Measurements from ENCODE around the gene WDR5.

DNA sequence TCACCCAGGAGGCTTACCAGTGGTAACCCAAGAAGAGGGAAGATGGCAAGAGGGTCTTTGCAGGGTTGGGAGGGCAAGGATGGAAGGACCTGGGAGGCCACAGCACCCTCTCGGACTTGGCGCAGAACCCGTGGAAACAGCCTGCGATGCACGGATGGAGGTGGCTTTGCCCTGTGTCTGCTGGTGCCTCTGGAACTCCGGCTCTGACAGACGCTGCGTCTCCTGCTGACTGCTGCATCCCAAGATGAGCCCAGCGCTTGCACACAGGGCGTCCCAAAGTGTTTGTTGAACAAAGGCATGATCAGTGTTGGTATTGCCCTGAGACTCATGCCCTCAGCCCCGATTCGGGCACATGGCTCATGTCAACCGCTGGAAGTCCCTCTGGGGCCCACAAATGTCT is 30.5 kb downstream of the WDR5 start:
- TF ChIP-seq, protein P1, sequence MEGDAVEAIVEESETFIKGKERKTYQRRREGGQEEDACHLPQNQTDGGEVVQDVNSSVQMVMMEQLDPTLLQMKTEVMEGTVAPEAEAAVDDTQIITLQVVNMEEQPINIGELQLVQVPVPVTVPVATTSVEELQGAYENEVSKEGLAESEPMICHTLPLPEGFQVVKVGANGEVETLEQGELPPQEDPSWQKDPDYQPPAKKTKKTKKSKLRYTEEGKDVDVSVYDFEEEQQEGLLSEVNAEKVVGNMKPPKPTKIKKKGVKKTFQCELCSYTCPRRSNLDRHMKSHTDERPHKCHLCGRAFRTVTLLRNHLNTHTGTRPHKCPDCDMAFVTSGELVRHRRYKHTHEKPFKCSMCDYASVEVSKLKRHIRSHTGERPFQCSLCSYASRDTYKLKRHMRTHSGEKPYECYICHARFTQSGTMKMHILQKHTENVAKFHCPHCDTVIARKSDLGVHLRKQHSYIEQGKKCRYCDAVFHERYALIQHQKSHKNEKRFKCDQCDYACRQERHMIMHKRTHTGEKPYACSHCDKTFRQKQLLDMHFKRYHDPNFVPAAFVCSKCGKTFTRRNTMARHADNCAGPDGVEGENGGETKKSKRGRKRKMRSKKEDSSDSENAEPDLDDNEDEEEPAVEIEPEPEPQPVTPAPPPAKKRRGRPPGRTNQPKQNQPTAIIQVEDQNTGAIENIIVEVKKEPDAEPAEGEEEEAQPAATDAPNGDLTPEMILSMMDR (IDR thresholded peaks at IDR 0.05) = no peak
- TF ChIP-seq GABPB1 (CRISPR knock-in tag; IDR thresholded peaks at IDR 0.05) (no peak), RELA (CRISPR knock-in tag; IDR thresholded peaks at IDR 0.05; ENCODE audit: borderline replicate concordance) (no peak), CREB1 (CRISPR knock-in tag; IDR thresholded peaks at IDR 0.05) (no peak), NFYB (CRISPR knock-in tag; conservative IDR thresholded peaks at IDR 0.05; ENCODE audit: low read depth) (no peak)
- TF ChIP-seq, protein P2, sequence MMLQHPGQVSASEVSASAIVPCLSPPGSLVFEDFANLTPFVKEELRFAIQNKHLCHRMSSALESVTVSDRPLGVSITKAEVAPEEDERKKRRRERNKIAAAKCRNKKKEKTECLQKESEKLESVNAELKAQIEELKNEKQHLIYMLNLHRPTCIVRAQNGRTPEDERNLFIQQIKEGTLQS (CRISPR knock-in tag; conservative IDR thresholded peaks at IDR 0.05) = no peak
- TF ChIP-seq, protein P3, sequence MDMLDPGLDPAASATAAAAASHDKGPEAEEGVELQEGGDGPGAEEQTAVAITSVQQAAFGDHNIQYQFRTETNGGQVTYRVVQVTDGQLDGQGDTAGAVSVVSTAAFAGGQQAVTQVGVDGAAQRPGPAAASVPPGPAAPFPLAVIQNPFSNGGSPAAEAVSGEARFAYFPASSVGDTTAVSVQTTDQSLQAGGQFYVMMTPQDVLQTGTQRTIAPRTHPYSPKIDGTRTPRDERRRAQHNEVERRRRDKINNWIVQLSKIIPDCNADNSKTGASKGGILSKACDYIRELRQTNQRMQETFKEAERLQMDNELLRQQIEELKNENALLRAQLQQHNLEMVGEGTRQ (CRISPR knock-in tag; IDR thresholded peaks at IDR 0.05) = no peak
